ENCODE data around the gene ZNF584. TPM values are rescaled to one million over a fixed set of nuclear protein-coding genes. Genes with fewer than 3 reads are reported as not detected.
"Not testable (repeated sequence)": the region's sequence is repeated elsewhere in the genome, so short reads cannot be mapped to it uniquely, and the experiment has no call there.

Gene ZNF584
- polyA plus RNA-seq, 1 donor from 2014 or later: 29.6 TPM

- not testable (repeated sequence) for H3F3A ChIP-seq (ENCODE audit: insufficient read depth, low read length, poor library complexity, severe bottlenecking); H3K79me2 ChIP-seq (replicated peaks; ENCODE audit: insufficient read depth, low read length); H3K9ac ChIP-seq (ENCODE audit: low read length); H3K27me3 ChIP-seq (ENCODE audit: insufficient read depth, low read depth, low read length); H4K20me1 ChIP-seq (ENCODE audit: insufficient read depth); H2AFZ ChIP-seq (ENCODE audit: low read depth, low read length); H3K4me3 ChIP-seq (ENCODE audit: low read length); H3K9me2 ChIP-seq (ENCODE audit: insufficient read depth, low read length); H3K27ac ChIP-seq (ENCODE audit: low read length); H3K9me3 ChIP-seq (ENCODE audit: low read length); H3K4me2 ChIP-seq (ENCODE audit: low read length); H3K36me3 ChIP-seq (ENCODE audit: insufficient read depth, low read length)
Measured at GRCh38 chr19:58376724-58377123, 31.7 kb upstream of the ZNF584 start.

GRCh38 chr19:58379246-58379645 is 29.2 kb upstream of the ZNF584 start:
- Histone ChIP-seq H2AFZ (ENCODE audit: low read depth, low read length) (no peak overlapping the region), H3K36me3 (ENCODE audit: insufficient read depth, low read length) (no peaks in the 10 kb centered on the region), H3K27me3 (ENCODE audit: insufficient read depth, low read depth, low read length) (no peaks in the 10 kb centered on the region), H3K27ac (ENCODE audit: low read length) (peak overlapping the region; percentile 93), H3K9me2 (ENCODE audit: insufficient read depth, low read length) (no peaks in the 10 kb centered on the region), H3K9ac (ENCODE audit: low read length) (peak overlapping the region; percentile 89), H3K79me2 (replicated peaks; ENCODE audit: insufficient read depth, low read length) (no peaks in the 10 kb centered on the region), H3F3A (ENCODE audit: insufficient read depth, low read length, poor library complexity, severe bottlenecking) (no peaks in the 10 kb centered on the region), H3K4me3 (ENCODE audit: low read length) (peak overlapping the region; percentile 78), H3K9me3 (ENCODE audit: low read length) (no peaks in the 10 kb centered on the region), H4K20me1 (ENCODE audit: insufficient read depth) (no peaks in the 10 kb centered on the region), H3K4me2 (ENCODE audit: low read length) (no peak overlapping the region)
- no peak for TF ChIP-seq MXI1 (conservative IDR thresholded peaks at IDR 0.05; ENCODE audit: poor library complexity, severe bottlenecking)
- no peak for TF ChIP-seq TAF1 (IDR thresholded peaks at IDR 0.05; ENCODE audit: low read depth)
- TF ChIP-seq POLR2AphosphoS5 (IDR thresholded peaks at IDR 0.05): no peak
- TF ChIP-seq RAD21 (conservative IDR thresholded peaks at IDR 0.05): no peak
- no peak for TF ChIP-seq SMC3 (conservative IDR thresholded peaks at IDR 0.05; ENCODE audit: poor library complexity)
- no peak for TF ChIP-seq EP300 (conservative IDR thresholded peaks at IDR 0.05; ENCODE audit: poor library complexity, severe bottlenecking)
- TF ChIP-seq CTCF (IDR thresholded peaks at IDR 0.05; ENCODE audit: poor library complexity, severe bottlenecking): no peak
- no peak for TF ChIP-seq EZH2 (IDR thresholded peaks at IDR 0.05; ENCODE audit: borderline replicate concordance, insufficient read depth, low read length, poor library complexity, severe bottlenecking)
- no peak for TF ChIP-seq REST (IDR thresholded peaks at IDR 0.05; ENCODE audit: borderline replicate concordance)

All from neural cell (in vitro differentiated cells).